Liver (tissue), 9 donors: ENCODE results near the gene RRP8. TPM values are rescaled to one million over a fixed set of nuclear protein-coding genes. Genes with fewer than 3 reads are reported as not detected.

Experiments
- DNase-seq: peaks from one replicate; pipeline ENCODE4 v3.0.0-alpha.2; 2017; ENCODE audit warnings: low spot score
- H3K27ac ChIP-seq, 2 donors: one replicate each; pipeline ENCODE4 v1.7.0; 2013; ENCODE audit warnings: inconsistent platforms in 2 of 2, low read length in 2 of 2, control low read depth in 1 of 2, low read depth in 1 of 2, mild to moderate bottlenecking in 1 of 2
- H3K27me3 ChIP-seq, 4 donors: one replicate each; pipeline versions ENCODE4 v1.6.1 to v1.7.0; 2013; ENCODE audit warnings: low read length in 3 of 4, inconsistent platforms in 1 of 4, mild to moderate bottlenecking in 1 of 4, moderate library complexity in 1 of 4; ENCODE audit not compliant: control insufficient read depth in 4 of 4, insufficient read depth in 4 of 4
- H3K36me3 ChIP-seq, 4 donors: one replicate each; pipeline versions ENCODE4 v1.6.1 to v1.7.0; 2013; ENCODE audit warnings: low read length in 3 of 4, mild to moderate bottlenecking in 3 of 4, low read depth in 1 of 4, moderate library complexity in 1 of 4; ENCODE audit not compliant: control insufficient read depth in 4 of 4, insufficient read depth in 3 of 4
- H3K4me1 ChIP-seq, 4 donors: one replicate each; pipeline versions ENCODE4 v1.6.1 to v1.7.0; 2013; ENCODE audit warnings: low read length in 3 of 4, mild to moderate bottlenecking in 3 of 4, moderate library complexity in 1 of 4; ENCODE audit not compliant: control insufficient read depth in 4 of 4, insufficient read depth in 4 of 4
- H3K4me3 ChIP-seq, 3 donors: one replicate each; pipeline versions ENCODE4 v1.6.1 to v1.7.0; 2013; ENCODE audit warnings: low read length in 3 of 3, control low read depth in 1 of 3, low read depth in 1 of 3, mild to moderate bottlenecking in 1 of 3
- H3K9ac ChIP-seq, 2 donors: one replicate each; pipeline ENCODE4 v1.7.0; 2013; ENCODE audit warnings: low read length in 2 of 2, mild to moderate bottlenecking in 2 of 2, moderate library complexity in 2 of 2, control low read depth in 1 of 2, low read depth in 1 of 2
- H3K9me3 ChIP-seq, 4 donors: one replicate each; pipeline versions ENCODE4 v1.6.1 to v1.7.0; 2013; ENCODE audit warnings: low read length in 3 of 4; ENCODE audit not compliant: control insufficient read depth in 4 of 4
- EGR1 ChIP-seq, 2 donors: IDR thresholded peaks; 2 replicates each; pipeline ENCODE4 v1.6.1; 2016 to 2018; ENCODE audit warnings: antibody characterized with exemption in 2 of 2, low read depth in 2 of 2
- FOXA1 ChIP-seq: IDR thresholded peaks from 2 replicates; pipeline ENCODE4 v1.6.1; 2016; ENCODE audit warnings: antibody characterized with exemption
- FOXA2 ChIP-seq: IDR thresholded peaks from 2 replicates; pipeline ENCODE4 v1.6.1; 2016; ENCODE audit warnings: antibody characterized with exemption
- GABPA ChIP-seq, 2 donors: IDR thresholded peaks in 1 of 2; conservative IDR thresholded peaks in 1 of 2; 2 replicates each; pipeline ENCODE4 v1.6.1; 2016; ENCODE audit warnings: antibody characterized with exemption in 2 of 2, mild to moderate bottlenecking in 1 of 2, moderate library complexity in 1 of 2
- HNF4A ChIP-seq, 2 donors: conservative IDR thresholded peaks; 2 replicates each; pipeline ENCODE4 v1.6.1; 2016; ENCODE audit warnings: antibody characterized with exemption in 2 of 2, mild to moderate bottlenecking in 2 of 2
- JUND ChIP-seq, 2 donors: IDR thresholded peaks; 2 replicates each; pipeline ENCODE4 v1.6.1; 2016; ENCODE audit warnings: antibody characterized with exemption in 2 of 2
- NR2F2 ChIP-seq: IDR thresholded peaks from 2 replicates; pipeline ENCODE4 v1.6.1; 2016; ENCODE audit warnings: antibody characterized with exemption
- RAD21 ChIP-seq, 2 donors: IDR thresholded peaks; 2 replicates each; pipeline ENCODE4 v1.6.1; 2016; ENCODE audit warnings: antibody characterized with exemption in 2 of 2, mild to moderate bottlenecking in 2 of 2
- RXRA ChIP-seq, 2 donors: IDR thresholded peaks; 2 replicates each; pipeline ENCODE4 v1.6.1; 2017 to 2018; ENCODE audit warnings: antibody characterized with exemption in 2 of 2, mild to moderate bottlenecking in 1 of 2
- SP1 ChIP-seq: IDR thresholded peaks from 2 replicates; pipeline ENCODE4 v1.6.1; 2018; ENCODE audit warnings: antibody characterized with exemption, mild to moderate bottlenecking
- TAF1 ChIP-seq: conservative IDR thresholded peaks from 2 replicates; pipeline ENCODE4 v1.6.1; 2016; ENCODE audit warnings: antibody characterized with exemption, mild to moderate bottlenecking
- YY1 ChIP-seq: IDR thresholded peaks from 2 replicates; pipeline ENCODE4 v1.6.1; 2016; ENCODE audit warnings: antibody characterized with exemption, mild to moderate bottlenecking
- WGBS: extraction: QIAGEN DNeasy Blood & Tissue Kit; methylation state at CpG from one replicate; pipeline ENCODE4 v1.1.7; 2013; 5-methylcytosine and 5-hydroxymethylcytosine counted together
- polyA plus RNA-seq, 2 donors: library from polyadenylated mRNA; stranded (reverse) in 1 of 2; unstranded in 1 of 2; fragments of 200-250 nt in 1 of 2; fragments of >200 nt in 1 of 2; fragmentation: Nextera tagmentation in 1 of 2; extraction: Ambion mirVana in 1 of 2; gene quantifications; one replicate each; pipeline versions ENCODE4 v1.2.1 to v1.2.3, GENCODE V29; 2013 to 2015
- total RNA-seq, 2 donors: library from RNA; depleted of rRNA; stranded (reverse); fragments of >200 nt; gene quantifications; one replicate each; pipeline ENCODE4 v1.2.3, GENCODE V29; 2014
- TF ChIP-seq, protein P1 (sequence below): IDR thresholded peaks from 2 replicates; pipeline ENCODE4 v1.6.1; 2016; ENCODE audit warnings: antibody characterized with exemption
- TF ChIP-seq, protein P2 (sequence below): IDR thresholded peaks from 2 replicates; pipeline ENCODE4 v1.6.1; 2016; ENCODE audit warnings: antibody characterized with exemption
- donor health status: healthy.
- donor health status: healthy.
- donor health status: healthy.
- donor health status: healthy.
- donor health status: healthy.

Gene RRP8
- total and polyA plus RNA-seq, 4 donors, result 10.3 to 12.6 (median 11.2) TPM

DNA sequence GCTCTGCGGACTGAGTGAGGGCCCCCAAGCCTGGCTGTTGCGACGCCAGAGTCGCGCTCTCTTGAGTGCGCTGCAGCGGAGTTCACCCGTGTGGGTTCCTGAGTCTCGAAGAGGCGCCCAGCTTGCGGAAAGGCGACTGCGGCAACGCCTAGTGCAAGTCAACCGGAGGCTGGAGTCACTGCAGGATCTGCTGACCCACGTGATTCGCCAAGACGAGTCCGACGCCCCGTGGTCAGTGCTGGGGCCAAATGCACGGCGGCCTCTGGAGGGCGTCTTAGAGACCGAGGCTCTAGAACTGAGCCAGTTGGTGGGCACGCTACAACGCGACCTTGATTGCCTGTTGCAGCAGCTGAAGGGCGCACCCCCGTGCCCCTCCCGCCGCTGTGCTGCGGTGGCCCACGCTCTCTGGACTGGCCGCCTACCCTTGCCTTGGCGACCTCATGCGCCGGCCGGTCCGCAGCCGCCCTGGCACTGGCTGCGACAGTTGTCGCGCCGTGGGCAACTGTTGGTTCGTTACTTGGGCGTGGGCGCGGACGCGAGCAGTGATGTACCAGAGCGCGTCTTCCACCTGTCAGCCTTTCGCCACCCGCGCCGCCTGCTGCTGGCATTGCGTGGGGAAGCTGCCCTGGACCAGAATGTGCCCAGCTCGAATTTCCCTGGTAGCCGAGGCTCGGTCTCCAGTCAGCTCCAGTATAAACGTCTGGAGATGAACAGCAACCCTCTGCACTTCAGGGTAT, 32.6 kb downstream of the RRP8 start:
- no peak for DNase-seq
- H3K36me3 ChIP-seq, result peaks cover 0 to 2% (median 0%) of the 10 kb centered on the region in 4 donors
- no peaks in the 10 kb centered on the region for H3K9me3 ChIP-seq
- WGBS, result 60% methylated on average over 62 of the region's 62 CpGs
- no peak overlapping the region for H3K4me3 ChIP-seq
- no peak overlapping the region for H3K9ac ChIP-seq
- TF ChIP-seq, protein P1, sequence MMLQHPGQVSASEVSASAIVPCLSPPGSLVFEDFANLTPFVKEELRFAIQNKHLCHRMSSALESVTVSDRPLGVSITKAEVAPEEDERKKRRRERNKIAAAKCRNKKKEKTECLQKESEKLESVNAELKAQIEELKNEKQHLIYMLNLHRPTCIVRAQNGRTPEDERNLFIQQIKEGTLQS, result no peak
- TF ChIP-seq, protein P2, sequence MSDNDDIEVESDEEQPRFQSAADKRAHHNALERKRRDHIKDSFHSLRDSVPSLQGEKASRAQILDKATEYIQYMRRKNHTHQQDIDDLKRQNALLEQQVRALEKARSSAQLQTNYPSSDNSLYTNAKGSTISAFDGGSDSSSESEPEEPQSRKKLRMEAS, result no peak
- TF ChIP-seq FOXA2 (no peak), GABPA (IDR thresholded peaks at IDR 0.05 in 1 of 2, conservative IDR thresholded peaks at IDR 0.05 in 1 of 2) (no peak), NR2F2 (no peak)
- H3K27me3 ChIP-seq, result no peaks in the 10 kb centered on the region
- peaks cover 3 to 30% (median 26%) of the 10 kb centered on the region in 4 donors for H3K4me1 ChIP-seq
- H3K27ac ChIP-seq, result no peak overlapping the region

DNA sequence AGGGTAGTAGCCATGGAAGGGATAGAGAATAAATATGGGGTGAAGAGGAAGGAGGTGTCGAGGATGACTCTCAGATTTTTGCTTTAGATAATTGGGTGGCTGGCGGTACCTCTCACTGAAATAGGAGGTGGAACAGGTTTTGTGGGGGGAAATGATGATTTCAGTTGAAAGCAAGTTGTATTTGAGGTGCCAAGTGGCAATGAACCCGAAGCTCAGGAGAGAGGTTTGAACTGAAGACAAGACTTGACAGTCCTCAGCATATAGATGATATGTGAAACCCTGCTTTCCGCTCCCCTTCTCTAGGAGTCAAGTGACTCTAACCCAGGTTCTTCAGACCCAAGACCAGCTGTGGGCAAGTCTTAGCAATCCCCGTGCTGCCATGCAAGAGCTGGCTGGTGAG, 33.7 kb downstream of the RRP8 start:
- 97% methylated on average over 5 of the region's 5 CpGs for WGBS
- Histone ChIP-seq H3K36me3 (peaks cover 0 to 2% (median 0%) of the 10 kb centered on the region in 4 donors), H3K9me3 (no peaks in the 10 kb centered on the region), H3K9ac (no peak overlapping the region), H3K4me3 (no peak overlapping the region), H3K4me1 (peaks cover 3 to 30% (median 26%) of the 10 kb centered on the region in 4 donors), H3K27me3 (no peaks in the 10 kb centered on the region), H3K27ac (no peak overlapping the region)
- TF ChIP-seq GABPA (IDR thresholded peaks at IDR 0.05 in 1 of 2, conservative IDR thresholded peaks at IDR 0.05 in 1 of 2) (no peak), EGR1 (IDR thresholded peaks at IDR 0.05; ENCODE audit: low read depth in 2 of 2) (no peak), NR2F2 (no peak), RXRA (IDR thresholded peaks at IDR 0.05) (no peak)
- DNase-seq, result no peak

DNA sequence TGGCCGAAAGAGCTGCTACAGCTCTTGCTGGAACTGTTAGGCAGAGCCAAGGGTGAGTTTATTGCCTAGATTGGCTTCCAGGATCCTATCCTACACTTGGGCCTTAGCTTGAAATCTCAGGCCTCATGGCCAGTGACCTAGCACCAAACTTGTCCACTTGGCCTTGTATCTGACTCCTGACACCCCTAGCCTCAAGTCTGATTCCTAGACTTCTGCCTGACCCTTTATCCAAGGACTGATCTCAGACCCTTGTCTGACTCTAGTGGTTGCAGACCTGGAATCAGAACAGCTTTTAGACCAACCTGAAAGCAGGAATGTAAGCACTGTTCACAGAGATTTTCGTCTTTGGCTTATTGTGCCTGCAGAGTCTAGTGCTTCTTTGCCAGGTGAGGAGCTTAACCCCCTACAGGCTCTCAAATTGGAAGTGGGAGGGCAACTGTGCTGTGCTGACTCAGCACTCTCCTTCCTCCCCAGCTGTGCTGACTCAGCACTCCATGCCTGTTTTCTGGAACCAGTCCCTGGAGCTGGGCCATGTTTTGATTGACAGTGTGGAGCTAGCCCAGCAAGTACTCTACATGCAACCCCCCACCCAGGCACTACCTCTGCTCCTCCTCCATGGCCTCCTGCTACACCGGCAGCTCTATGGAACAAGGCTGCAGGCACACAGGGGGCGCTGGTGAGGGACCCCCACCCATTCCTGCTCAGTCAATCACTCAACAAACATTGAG, 35.1 kb downstream of the RRP8 start:
- peak; percentile 82 for DNase-seq
- H3K27me3 ChIP-seq, result no peaks in the 10 kb centered on the region
- H3K9me3 ChIP-seq, result no peaks in the 10 kb centered on the region
- TF ChIP-seq TAF1 (no peak), YY1 (no peak), JUND (IDR thresholded peaks at IDR 0.05) (no peak), RXRA (IDR thresholded peaks at IDR 0.05) (no peak), RAD21 (IDR thresholded peaks at IDR 0.05) (no peak)
- no peak overlapping the region for H3K4me3 ChIP-seq
- no peak overlapping the region for H3K27ac ChIP-seq
- WGBS, result 47% methylated on average over 4 of the region's 4 CpGs
- peaks cover 0 to 2% (median 0%) of the 10 kb centered on the region in 4 donors for H3K36me3 ChIP-seq
- H3K9ac ChIP-seq, result no peak overlapping the region
- peaks cover 3 to 30% (median 26%) of the 10 kb centered on the region in 4 donors for H3K4me1 ChIP-seq

DNA sequence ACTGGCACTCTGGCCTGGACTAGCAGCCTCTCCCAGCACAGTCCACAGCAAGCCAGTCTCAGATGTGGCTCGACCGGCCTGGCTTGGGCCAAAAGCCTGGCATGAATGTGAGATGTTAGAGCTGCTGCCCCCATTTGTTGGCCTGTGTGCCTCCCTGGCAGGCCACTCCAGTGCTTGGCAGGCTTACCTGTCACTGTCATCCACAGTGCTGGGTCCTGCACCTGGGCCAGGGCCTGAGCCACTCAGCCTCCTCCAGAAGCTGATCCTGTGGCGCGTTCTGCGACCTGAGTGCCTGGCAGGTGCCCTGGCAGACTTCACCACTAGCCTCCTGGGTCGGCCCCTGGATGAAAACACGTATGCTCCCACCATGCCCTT, 36.1 kb downstream of the RRP8 start:
- WGBS, result 79% methylated on average over 7 of the region's 7 CpGs
- H3K27me3 ChIP-seq, result no peaks in the 10 kb centered on the region

More for the DNA sequence above, 36.1 kb downstream of the RRP8 start:
- TF ChIP-seq HNF4A (conservative IDR thresholded peaks at IDR 0.05) (no peak), SP1 (no peak), FOXA1 (no peak), JUND (IDR thresholded peaks at IDR 0.05) (no peak)
- DNase-seq, result no peak
- Histone ChIP-seq H3K27ac (peak overlapping the region; percentile 25 to 61), H3K4me1 (peaks cover 3 to 30% (median 26%) of the 10 kb centered on the region in 4 donors), H3K36me3 (peaks cover 0 to 2% (median 0%) of the 10 kb centered on the region in 4 donors), H3K4me3 (no peak overlapping the region), H3K9me3 (no peaks in the 10 kb centered on the region), H3K9ac (no peak overlapping the region)
